AG20443 (cell line): ENCODE data around the gene EXOC1L.
"Not testable (repeated sequence)": the region's sequence is repeated elsewhere in the genome, so short reads cannot be mapped to it uniquely, and the experiment has no call there.

ENCODE experiments used
- DNase-seq: peaks from one replicate; pipeline ENCODE4 v3.0.0; 2012; ENCODE audit warnings: low spot score, mixed read lengths

Gene EXOC1L

DNA sequence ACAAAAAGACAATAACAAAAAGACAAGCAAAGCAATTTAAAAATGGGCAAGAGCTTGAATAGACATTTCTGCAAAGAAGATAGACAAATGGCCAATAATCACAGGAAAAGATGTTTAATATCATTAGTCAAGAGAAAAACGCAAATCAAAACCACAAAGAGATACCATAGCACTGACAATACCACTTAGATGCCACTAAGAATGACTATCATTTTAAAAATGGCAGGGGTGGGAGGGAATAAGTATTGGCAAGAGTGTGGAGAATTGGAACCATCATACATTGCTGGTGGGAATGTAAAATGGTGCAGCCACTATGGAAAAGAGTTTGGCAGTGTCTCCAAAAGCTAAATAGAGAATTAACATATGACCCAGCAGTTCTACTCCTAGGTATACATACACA lies 18.8 kb downstream of the EXOC1L start:
- no peak for DNase-seq

DNA sequence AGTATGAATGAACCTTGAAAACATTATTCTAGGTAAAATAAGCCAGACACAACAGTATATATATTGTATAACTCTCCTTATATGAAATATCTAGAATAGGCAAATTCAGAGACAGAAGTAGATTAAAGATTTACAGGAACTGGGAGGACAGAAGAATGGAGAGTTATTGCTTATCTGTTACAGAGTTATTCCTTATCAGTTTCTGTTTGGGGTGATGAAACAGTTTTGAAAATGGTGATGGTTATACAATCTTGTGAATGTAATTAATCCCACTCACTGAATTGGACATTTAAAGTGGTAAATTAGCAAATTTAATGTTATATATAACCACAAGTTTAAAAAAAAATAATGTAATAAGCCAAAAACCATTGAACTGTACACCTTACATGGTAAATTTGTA lies 19.4 kb downstream of the EXOC1L start:
- DNase-seq = no peak

DNA sequence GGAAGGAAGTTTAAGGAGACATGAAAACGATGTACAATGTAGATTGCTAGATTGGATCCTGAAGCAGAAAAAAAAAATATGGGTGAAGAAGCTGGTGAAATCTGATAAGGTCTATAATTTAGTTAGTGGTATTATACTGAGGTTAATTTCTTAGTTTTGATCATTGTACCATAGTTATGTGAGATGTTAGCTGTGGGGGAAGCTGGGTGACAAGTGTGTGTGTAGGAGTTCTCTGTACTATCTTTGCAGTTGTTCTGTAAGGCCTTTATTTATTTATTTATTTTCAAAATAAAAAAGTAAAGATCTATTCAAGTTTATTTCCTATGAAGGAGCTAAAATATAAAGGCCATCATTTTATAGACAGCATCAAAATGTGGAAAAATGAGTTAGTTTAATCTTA lies 21.4 kb downstream of the EXOC1L start:
- DNase-seq = no peak

DNA sequence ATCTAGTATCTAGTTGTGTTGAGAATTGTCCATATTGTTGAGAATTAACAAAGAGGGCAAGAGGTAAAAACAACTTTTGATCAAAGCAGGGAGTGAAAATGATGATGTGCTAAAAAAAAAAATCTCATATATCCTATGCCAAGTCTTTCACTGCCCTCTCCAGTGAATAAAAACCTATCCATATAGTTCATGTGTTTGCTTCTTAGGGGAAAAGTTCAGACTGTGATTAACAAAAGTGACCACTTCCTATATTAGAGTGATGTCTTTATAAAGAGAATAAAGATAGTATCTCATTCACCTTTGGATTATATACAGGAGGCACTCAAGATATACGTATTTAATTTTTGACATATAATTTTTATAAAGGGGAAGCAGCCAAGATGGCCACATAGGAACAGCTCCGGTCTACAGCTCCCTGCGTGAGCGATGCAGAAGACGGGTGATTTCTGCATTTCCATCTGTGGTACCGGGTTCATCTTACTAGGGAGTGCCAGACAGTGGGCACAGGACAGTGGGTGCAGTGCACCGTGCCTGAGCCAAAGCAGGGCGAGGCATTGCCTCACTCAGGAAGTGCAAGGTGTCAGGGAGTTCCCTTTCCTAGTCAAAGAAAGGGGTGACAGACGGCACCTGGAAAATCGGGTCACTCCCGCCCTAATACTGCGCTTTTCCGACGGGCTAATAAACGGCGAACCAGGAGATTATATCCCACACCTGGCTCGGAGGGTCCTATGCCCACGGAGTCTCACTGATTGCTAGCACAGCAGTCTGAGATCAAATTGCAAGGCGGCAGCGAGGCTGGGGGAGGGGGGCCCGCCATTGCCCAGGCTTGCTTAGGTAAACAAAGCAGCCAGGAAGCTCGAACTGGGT lies 22.0 kb downstream of the EXOC1L start:
- DNase-seq = not testable (repeated sequence)

DNA sequence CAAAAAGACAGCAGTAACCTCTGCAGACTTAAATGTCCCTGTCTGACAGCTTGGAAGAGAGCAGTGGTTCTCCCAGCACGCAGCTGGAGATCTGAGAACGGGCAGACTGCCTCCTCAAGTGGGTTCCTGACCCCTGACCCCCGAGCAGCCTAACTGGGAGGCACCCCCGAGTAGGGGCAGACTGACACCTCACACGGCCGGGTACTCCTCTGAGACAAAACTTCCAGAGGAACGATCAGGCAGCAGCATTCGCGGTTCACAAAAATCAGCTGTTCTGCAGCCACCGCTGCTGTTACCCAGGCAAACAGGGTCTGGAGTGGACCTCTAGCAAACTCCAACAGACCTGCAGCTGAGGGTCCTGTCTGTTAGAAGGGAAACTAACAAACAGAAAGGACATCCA lies 22.7 kb downstream of the EXOC1L start:
- DNase-seq = not testable (repeated sequence)

DNA sequence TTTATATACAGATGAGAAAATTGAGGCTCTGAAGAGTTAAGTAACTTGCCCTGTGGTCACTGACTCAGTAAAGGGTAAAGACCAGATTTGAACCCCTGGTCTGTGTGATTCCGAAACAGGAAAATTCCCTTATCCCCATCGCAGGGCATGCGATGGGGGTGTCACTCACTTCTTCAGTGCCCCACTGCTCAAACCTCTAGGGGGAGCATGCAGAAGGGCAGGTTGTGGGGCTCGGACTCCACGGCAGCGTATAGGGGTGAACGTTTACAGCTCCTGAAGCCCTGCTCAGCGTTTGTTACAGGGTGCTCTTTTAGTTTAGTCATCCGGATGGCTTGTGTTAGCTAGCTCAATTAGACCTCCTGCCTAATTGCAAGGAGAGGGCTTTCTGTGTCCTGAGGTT lies 30.1 kb downstream of the EXOC1L start:
- no peak for DNase-seq

DNA sequence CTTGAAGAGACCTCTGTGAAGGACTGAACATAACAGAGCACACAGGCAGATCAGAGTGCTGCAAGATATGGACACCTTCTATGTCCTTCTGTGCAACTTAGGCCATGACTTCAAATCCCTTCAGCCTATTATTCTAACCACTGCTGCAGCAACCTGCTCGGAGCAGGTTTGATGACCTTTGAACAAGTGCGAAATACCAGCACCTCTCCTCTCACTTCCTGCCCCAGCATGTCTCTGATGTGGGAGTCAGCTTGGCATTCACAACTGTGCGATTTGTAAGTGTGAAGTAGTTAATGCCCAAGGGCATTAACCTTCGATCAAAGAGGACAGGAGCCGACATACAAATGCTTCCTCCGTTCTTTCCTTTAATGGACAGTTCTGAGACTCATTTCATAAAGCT lies 32.3 kb downstream of the EXOC1L start:
- no peak for DNase-seq

DNA sequence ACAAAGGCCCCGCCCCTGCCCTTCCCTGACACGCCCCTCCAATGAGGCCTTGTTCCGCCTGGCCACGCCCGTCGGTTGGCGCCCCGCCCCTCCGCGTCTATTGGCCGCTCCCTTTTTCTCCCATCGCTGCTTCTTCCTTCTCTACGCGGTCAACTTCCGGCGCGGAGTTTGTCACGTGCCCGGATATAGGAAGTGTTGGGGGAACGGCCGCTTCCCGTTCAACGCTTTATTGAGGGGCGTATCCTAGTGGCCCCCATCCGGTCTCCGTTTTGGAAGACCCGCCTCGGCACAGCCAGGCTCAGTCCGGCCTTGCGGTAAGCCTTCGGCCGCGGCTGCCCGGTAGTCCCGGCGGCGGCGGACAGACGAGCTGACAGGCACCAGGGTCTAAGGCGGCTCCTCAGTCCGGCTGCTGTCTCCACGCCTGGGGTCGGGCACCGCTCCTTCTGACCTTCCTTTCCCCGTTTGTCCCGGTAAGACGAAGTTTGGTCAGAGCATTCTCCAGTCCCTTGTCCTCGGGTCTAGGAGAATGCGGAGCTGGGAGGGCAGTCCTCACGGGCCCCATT lies 34.0 kb downstream of the EXOC1L start, which contains the start of gene EXOC1:
TSS of gene EXOC1 (plus strand) at position 165 of the 563 bp plus-strand sequence. CDS start 4,676 bp downstream, outside the sequence.
- DNase-seq = peak; percentile 97

DNA sequence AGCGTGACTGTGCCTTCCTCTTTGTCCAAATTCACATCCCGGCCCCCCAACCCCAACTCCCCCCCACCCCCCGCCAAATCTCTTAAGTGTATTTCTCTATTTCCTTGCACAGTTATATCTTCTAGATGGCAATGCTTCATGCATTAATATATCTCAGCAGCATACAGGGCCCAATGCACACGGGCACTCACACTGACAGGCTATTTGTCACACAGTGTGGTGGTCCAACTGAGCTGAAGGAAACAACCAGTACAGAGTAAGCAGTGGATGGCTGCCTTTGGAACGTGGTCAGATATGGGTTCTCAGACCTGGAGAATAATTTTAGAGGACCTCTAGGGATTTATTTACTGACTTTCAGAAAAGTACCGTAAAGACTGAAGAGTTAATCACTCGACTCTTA lies 34.5 kb downstream of the EXOC1L start:
- peak; percentile 2 for DNase-seq

DNA sequence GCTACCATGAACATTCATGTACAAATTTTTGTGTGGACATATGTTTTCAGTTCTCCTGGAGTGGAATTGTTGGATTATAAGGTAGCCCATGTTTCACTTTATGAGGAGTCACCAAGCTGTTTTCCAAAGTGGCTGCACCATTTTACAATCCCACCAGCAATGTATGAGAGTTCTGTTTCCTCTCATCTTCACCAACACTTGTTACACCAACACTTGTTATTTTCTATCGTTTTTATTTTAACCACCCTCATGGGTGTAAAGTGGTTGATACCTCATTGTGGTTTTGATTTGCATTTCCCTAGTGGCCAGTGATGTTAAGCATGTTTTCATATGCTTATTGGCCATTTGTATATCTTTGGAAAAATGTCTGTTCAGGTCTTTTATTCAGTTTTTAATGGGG lies 38.0 kb downstream of the EXOC1L start:
- no peak for DNase-seq

DNA sequence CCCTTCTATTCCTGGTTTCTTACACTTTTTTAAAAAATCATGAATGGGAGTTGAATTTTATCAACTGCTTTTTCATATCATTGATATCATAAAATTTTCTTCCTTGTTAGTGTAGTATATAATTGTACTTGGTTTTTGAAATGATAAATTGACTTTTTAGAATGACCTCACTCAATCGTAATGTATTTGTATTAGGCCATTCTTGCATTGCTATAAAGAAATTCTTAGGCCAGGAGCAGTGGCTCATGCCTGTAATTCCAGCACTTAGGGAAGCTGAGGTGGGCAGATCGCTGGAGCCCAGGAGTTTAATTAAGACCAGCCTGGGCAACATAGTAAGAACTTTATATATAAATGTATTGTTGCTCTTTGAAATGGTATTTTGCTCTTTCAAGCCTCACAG lies 40.1 kb downstream of the EXOC1L start:
- DNase-seq = no peak

DNA sequence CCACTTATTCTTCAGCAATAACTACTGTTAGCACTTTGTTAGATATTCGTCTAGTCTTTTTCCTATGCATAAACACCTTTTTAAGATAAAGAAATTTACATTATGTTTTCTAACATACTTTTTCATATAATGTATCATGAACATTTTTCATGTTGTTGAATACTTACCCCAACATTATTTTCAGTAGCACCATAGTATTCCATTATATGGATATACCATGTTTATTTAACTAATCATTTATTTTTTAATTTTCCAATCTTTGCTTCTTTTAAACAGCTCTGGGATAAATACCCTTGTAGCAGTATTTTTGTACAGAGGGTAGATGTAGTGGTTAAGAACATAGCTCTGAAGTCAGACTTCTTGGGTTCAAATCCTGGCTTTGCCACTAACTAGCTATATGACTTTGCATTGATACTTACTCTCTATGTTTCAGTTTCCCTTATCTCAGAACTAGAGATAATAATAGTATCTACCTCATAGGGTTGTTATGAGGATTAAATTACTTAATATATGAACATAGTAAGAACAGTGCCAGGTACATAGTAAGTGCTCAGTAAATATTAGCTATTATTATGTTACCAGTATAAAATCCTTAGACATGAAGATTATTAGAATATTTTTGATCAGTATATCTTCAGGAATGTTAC lies 45.1 kb downstream of the EXOC1L start:
- DNase-seq = no peak

DNA sequence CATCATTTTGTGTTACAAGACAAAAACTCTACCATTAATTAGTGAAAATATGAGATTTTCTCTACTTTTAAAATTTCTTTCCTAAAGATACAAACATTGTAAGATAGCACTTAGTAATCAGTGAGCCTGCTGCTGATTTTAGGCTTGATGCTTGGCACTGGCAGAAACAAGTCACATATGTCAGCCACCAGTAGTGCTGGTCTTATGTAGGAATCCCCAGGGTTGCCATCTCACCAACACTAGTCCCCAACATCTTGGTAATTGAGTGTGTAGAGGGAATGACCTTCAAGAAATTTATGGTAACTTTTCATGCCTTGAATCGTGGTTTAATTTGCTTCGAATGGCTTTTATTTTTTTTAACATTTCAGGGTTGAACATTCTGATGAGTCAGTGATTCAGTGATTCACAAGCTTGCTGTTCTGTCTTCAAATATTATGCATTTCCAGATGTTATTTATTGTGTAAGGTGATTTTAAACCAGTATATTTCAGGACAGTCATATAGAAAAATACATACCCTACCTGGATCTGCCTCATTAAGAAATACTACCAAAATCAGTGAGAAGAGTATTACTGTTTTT lies 45.7 kb downstream of the EXOC1L start:
- peak; percentile 22 for DNase-seq

DNA sequence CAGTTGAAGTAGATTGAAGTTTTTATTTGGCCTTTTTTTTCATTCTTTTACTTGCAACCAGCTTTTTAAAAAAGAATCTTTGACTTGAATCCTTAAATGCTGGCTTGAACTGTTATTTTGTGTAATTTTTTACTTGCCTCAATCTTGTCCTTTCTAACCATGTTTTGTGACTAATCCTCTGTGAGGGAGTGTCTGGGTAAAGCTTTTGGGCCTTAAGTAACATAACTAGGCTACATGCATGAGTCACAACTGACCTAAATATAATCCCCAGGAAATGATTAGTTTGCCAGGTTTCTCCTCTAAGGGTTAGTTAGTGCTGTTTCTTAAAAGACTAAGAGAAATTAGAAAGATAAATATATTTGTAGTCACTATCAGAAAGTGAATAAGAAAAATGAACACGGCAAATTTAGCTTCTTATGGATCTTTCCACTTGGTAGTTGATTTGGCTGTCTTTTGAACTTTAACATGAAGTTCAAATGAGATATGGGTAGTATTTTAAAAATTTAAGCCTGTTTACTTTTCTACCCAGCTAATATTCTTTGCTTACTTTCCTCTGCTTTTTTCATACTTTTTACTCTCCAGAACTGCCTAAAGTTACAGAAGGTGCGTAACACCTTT lies 46.8 kb downstream of the EXOC1L start:
- peak; percentile 60 for DNase-seq

DNA sequence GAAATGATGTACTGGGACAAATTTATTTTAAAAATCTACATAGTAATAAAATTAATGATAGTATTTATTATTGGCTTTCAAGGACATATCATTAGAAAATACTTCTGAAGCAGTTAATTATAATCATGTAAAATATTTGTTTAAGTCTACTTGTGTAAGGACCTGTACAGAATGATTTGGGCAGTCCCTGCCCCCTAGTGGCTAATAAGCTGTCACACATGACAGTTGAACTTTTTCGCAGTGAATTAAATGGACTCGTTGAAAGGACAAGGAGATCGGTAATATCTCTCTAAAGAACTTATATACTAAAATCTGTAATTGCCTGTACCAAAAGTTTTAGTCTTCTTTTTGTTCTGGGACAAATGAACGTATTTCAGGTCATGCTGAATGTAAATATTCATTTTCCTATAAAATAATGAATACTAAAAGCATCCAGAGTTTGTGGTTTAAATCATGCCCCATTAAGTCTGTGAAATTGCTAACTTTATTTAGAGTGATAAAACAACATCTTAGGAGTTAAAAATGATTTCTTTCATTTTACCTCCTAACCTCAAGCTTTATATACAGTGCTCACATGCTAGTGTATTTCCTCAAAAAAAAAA lies 47.5 kb downstream of the EXOC1L start:
- peak; percentile 20 for DNase-seq

DNA sequence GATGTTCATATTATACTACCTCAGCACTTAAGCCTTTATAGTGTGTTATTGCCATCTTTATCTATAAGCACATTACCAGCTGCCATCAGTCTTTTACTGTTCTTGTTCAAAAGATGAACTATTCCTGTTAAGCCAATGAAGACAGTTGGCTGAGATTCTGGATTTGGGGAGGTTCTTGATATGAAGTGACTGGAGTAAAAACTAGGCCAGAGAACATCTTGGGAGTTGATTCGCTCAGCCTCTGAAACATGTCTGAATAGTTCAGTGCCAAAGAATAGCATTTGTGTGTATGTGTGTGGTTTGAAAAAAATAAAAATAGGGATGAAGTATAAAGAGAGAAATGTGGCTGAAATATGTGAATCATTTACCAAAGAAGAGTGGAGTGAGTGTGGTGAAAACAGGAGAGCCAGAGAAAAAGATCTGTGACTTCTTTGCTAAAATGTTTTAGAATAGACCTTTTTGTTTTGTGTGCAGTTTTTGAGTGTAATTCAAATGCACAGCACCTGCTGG lies 49.0 kb downstream of the EXOC1L start:
- DNase-seq = no peak

DNA sequence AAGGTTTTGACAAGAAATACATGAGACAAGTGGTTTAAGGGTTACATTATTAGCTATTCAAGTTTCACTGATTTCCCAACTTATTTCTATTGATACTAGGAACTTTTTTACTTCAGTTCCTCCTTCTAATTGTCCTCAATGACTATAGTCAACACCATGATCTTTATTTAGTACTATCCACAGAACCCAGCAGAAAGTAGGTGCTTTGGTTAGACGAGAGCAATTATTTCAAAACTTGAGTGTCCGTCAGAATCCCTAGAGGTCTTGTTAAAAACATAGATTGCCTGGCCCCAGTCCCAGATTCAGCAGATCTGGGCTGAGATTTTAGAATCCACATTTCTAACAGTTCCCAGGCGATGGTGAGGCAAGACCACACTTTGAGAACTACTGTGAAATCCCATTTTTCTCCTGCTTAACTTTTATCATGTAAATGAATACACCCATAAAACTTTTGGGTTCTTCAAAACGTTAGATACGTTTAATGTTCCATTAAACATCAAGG lies 51.8 kb downstream of the EXOC1L start:
- DNase-seq = no peak

DNA sequence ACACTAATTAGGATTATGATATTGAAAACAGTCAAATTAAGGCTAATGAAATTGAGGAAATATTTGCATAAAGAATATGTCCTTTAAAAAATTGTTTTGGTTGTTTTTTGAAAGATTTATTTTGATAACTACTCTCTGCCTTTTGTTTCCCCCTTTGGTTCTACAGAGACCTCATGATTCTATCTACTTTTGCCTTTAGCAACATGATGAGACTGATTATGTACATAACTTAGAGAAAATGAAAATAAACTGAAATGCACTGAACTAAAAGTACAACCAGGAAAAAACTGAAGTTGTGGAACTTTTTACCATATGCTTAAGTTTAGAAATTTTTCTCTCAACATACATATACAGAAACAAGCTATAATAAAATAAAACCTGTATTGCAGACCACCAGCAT lies 55.2 kb downstream of the EXOC1L start:
- no peak for DNase-seq

DNA sequence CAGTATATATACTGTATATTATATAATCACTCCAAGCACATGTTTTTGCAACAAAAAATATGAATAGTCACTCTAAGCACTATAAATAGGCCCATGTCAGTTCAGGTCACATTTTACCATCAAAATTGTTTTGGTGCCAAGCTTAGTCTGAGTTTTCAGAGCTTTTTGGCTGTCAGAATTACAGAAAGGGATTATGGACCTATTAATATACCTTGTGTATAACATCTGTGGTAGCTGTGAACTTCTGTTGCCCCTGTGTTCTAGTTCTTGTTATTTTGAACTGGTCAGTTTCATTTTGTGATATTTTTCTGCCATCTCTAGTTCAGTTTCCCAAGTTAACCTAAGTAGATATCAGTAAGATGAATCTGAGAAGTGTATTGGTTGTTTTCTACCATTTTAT lies 56.8 kb downstream of the EXOC1L start:
- DNase-seq = no peak

DNA sequence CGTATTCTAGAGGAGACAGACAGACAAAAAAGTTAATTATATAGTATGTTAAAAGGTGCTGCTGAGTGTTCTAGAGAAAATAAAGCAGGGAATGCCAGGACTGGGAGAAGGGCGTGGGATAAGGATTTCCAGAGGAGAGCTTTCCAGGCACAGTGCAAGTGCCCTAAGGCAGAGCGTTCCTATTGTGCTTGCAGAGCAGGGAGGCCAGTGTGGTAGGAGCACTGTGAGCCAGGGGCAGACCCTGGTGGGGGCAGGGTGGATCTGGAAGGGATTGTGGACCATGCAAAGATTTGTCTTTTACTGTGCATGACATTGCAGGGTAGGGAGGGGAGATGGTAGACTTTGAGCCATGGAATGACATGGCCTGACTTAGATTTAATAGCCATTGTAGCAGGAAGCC lies 59.6 kb downstream of the EXOC1L start:
- DNase-seq = no peak

DNA sequence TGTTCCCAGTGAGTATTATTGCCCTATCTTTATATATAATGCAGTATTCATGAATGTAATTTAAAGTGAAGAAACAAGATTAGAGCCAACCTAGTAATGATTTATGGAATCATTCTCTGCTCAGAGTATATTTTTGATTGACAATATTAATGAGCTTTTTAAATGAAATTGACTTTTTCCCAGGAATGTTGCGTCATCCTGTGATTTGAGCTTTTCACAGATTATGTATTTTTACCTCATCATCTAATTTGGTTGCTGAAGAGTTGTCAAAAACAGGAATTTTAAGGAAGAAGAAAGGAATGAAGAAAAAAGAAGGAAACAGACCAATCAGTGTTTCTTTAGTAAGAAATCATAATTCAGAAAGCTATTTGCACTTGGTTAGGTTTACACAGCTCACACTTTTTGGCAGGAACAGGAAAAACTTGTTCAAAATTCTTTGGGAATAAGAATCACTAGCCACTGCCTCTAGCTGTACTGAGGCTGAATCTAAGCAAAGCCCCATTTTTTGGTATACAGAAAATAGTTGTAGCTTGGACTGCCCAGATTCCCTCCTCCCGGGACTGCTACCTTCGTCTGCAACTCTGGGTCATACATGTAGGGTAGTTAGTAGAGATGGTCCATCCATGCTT lies 61.2 kb downstream of the EXOC1L start:
- no peak for DNase-seq
